ENCODE measurements around the gene UGT1A7.

Gene UGT1A7

GRCh38 chr2:233801357-233802131 lies 119.8 kb downstream of the UGT1A7 start:
- DNase-seq = no peak

- DNase-seq = no peak
These were observed 120.6 kb downstream of the UGT1A7 start for GRCh38 chr2:233802132-233802815.

- DNase-seq = no peak
These were observed 121.7 kb downstream of the UGT1A7 start for GRCh38 chr2:233803292-233803911.

GRCh38 chr2:233803994-233804393 lies 122.3 kb downstream of the UGT1A7 start:
- no peak for DNase-seq

GRCh38 chr2:233807215-233807865 lies 125.6 kb downstream of the UGT1A7 start:
- DNase-seq = no peak

- no peak for DNase-seq
These were observed 126.5 kb downstream of the UGT1A7 start for GRCh38 chr2:233807966-233808935.

GRCh38 chr2:233810385-233810784 lies 128.7 kb downstream of the UGT1A7 start:
- no peak for DNase-seq

DNA sequence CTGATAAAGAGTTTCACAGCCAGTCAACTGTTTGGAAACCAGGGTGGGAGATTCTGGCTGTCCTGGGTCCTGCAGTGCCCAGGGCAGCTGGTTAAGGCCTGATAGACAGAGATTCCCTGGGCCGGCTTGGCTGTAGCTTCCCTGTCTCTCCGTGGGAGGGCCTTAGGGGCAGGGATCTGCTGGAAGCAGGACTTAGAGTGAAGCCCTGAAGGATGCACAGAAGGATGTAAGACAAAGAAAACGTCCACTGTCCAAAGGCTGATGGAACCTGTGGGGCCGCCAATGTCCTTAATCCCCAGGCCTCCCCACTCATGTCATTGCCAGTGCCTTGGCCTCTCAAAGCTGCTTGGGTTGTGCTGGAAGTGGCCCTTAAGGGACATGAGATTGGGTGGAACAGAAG lies 129.4 kb downstream of the UGT1A7 start:
- no peak for DNase-seq

DNA sequence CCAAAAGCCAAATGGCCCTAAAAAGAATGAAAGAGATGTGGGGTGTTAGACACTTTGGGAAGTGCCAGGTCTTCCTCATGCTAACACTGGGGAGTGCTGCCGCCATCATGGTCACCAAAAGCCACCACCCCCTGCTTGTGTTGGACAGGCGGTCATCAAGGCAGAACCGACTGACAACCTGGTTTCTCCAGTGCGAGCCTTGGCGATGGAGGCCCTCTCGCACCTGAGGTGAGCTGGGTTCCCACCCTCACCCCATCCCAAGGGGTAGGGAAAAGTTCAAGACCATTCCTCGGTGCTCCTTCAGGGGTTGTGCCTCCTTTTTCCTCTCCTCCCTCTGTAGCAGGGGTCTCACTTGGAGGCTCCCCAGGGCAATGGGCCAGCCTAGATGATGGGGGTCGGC lies 130.0 kb downstream of the UGT1A7 start:
- no peak for DNase-seq

DNA sequence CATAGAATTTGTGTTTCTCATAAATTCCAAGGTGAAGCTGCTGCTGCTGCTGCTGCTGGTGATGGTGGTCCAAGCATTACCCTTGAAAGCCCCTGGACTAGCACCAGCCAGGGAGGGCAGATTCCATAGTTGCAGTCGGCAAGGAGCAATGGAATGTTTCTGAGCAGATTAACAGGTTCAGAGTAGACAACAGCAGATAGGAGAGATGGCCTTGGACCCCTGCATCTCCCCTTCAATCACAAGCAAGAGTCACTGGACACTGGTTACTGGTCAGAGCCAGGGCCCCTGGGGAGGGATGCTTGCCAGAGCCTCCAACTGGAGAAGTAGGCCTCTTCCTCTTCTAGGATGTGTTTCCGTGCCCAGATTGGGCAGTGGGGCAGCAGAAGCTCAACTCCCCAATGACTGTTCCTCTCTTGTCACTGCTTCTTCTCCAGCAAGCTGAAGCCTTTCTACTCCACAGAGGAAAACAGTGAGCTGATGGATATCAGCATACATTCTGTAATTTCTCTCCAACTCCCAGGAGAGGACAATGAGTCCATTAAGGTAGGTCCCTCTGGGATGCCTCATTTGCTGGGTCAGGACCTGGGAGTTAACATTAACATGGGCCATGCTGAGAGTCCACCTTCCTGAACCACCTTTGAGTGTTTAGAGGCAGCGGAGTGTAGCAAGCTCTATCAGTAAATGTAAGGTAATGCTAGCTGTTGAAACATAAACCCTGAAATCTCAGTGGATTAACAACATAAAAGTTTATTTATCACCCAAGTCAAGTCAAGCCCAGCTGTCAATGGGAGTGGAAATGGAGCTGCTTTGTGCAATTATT lies 131.7 kb downstream of the UGT1A7 start:
- no peak for DNase-seq

DNA sequence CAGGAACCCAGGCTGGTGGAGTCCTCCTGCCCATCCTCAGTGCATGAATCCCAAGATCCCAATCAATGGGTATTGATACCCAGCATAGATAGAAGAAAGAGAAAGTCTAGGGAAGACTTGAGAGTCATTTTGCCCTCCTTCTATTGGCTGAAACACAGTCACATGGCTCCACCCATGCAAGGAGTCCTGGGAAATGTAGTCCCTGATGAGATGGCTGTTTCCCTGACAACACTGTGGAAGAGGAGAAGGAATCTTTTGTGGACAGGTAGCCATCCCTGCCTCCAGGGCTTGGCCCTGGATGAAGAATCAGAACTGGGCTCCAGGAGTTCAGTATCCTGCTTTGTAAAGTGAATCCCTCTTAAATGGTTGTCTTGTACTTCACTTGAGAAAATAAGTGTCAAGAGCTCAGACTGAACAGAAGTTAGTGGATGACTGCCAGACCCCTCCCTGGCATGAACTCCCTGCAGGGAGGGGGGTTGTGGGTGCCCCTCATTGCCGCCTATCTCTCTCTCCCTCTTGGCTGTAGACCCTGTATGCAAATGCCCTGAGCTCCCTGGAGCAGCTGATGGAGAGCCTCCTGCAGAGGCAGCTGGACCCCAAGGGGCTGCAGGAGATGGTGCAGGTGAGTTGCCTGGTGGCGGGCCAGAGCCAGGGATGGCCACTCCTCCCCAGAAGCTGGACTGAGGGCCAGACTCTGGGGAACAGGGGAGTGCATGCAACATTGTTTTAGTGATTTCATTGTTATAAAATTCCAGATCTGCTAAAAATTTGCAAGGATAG lies 132.5 kb downstream of the UGT1A7 start:
- no peak for DNase-seq

- DNase-seq = no peak
These were observed 134.2 kb downstream of the UGT1A7 start for GRCh38 chr2:233815861-233816260.

DNA sequence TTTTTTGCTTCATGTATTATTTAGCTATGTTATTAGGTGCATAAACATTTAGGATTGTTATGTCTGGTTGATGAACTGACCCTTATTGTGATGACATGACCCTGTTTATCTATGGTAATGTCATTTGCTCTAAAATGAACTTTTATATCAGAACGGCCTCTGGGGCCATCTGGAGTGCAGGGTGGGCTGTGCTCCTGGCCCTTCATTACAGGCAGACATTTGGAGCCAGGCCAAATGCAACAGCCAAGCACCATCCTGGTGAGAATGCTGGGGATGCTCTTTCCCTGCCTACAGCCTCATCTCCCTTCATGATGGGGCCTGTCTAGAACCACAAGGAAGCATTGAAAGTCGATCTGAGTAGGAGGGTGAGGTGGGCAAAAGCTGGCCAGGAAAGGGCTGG lies 134.6 kb downstream of the UGT1A7 start:
- no peak for DNase-seq

DNA sequence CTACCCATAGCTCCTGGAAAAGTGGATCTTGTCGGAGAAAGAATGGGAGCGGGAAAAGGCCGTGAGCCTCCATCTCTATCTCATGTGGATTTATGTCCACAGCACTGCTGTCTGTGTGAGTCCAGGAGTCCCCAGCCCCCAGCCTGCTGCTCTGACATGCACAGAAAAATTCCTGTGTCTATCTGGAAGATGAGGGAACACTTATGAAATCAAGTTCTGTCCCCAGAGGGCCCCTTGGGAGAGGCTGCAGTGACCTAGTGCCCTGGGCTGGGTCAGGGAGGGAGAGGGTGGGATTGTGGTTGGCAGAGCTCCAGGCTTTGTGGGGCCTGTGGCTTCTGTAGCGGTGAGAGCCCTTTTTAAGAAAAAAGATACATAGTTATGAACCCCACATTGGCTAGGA lies 135.1 kb downstream of the UGT1A7 start:
- no peak for DNase-seq

- no peak for DNase-seq
These were observed 135.7 kb downstream of the UGT1A7 start for GRCh38 chr2:233817361-233817911.

- no peak for DNase-seq
These were observed 136.4 kb downstream of the UGT1A7 start for GRCh38 chr2:233817995-233818638.

- DNase-seq = no peak
These were observed 137.2 kb downstream of the UGT1A7 start for GRCh38 chr2:233818639-233819621.
